ENCODE data around the gene FAM177A1.

DNA sequence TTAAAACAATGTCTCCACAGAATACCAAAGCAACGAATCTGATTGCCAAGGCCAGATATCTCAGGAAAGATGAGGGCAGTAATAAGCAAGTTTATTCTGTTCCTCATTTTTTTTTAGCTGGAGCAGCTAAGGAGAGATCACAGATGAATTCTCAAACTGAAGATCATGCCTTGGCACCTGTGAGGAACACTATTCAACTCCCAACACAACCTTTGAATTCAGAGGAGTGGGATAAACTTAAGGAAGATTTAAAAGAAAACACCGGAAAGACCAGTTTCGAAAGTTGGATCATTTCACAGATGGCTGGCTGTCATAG lies 77.3 kb downstream of the FAM177A1 start:
- TF ChIP-seq PRMT5 (CRISPR knock-in tag; IDR thresholded peaks at IDR 0.05) (no peak), ZNF133 (CRISPR knock-in tag; IDR thresholded peaks at IDR 0.05) (no peak), RBM15 (IDR thresholded peaks at IDR 0.05; ENCODE audit: insufficient read depth, low read length) (no peak), ZNF551 (CRISPR knock-in tag; IDR thresholded peaks at IDR 0.05) (no peak)
- TF ChIP-seq, protein P1, sequence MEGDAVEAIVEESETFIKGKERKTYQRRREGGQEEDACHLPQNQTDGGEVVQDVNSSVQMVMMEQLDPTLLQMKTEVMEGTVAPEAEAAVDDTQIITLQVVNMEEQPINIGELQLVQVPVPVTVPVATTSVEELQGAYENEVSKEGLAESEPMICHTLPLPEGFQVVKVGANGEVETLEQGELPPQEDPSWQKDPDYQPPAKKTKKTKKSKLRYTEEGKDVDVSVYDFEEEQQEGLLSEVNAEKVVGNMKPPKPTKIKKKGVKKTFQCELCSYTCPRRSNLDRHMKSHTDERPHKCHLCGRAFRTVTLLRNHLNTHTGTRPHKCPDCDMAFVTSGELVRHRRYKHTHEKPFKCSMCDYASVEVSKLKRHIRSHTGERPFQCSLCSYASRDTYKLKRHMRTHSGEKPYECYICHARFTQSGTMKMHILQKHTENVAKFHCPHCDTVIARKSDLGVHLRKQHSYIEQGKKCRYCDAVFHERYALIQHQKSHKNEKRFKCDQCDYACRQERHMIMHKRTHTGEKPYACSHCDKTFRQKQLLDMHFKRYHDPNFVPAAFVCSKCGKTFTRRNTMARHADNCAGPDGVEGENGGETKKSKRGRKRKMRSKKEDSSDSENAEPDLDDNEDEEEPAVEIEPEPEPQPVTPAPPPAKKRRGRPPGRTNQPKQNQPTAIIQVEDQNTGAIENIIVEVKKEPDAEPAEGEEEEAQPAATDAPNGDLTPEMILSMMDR (IDR thresholded peaks at IDR 0.05 in 2 of 3, conservative IDR thresholded peaks at IDR 0.05 in 1 of 3; ENCODE audit: insufficient read depth in 2 of 3, low read depth in 1 of 3, low read length in 3 of 3): no peak
- TF ChIP-seq, protein P2, sequence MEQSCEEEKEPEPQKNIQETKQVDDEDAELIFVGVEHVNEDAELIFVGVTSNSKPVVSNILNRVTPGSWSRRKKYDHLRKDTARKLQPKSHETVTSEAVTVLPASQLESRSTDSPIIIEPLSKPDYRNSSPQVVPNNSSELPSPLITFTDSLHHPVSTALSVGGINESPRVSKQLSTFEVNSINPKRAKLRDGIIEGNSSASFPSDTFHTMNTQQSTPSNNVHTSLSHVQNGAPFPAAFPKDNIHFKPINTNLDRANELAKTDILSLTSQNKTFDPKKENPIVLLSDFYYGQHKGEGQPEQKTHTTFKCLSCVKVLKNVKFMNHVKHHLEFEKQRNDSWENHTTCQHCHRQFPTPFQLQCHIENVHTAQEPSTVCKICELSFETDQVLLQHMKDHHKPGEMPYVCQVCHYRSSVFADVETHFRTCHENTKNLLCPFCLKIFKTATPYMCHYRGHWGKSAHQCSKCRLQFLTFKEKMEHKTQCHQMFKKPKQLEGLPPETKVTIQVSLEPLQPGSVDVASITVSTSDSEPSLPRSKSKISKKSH (CRISPR knock-in tag; IDR thresholded peaks at IDR 0.05): no peak

Measured in K562 (cell line).